ENCODE data around the gene TP53INP2. TPM values are rescaled to one million over a fixed set of nuclear protein-coding genes. Genes with fewer than 3 reads are reported as not detected.
A peak's percentile ranks its signal among the peaks of the same experiment; 100 is the strongest.
"Not testable (repeated sequence)": the region's sequence is repeated elsewhere in the genome, so short reads cannot be mapped to it uniquely, and the experiment has no call there.

Gene TP53INP2
- total RNA-seq (2014; rRNA removed; shearing (Covaris generic)): 3.6 and 4.6 TPM in 2 replicates

GRCh38 chr20:34704177-34705007 is at the start of gene TP53INP2:
TSS of gene TP53INP2 (plus strand) at chr20:34704344. CDS start at chr20:34708740, 4,396 bp downstream.
- in situ Hi-C loops (cut with HindIII; ENCODE audit: low sequenced_read_pairs): no loop called here
- peak; percentile 89 for DNase-seq (ENCODE audit: low spot score)

- DNase-seq (ENCODE audit: low spot score); in situ Hi-C loops (cut with HindIII; ENCODE audit: low sequenced_read_pairs): not testable (repeated sequence)
These were observed 45.5 kb upstream of the TP53INP2 start for GRCh38 chr20:34658654-34659053.

- in situ Hi-C loops (cut with HindIII; ENCODE audit: low sequenced_read_pairs); DNase-seq (ENCODE audit: low spot score): not testable (repeated sequence)
These were observed 42.3 kb upstream of the TP53INP2 start for GRCh38 chr20:34661811-34662210.

- in situ Hi-C loops (cut with HindIII; ENCODE audit: low sequenced_read_pairs): no loop called here
- DNase-seq (ENCODE audit: low spot score): no peak
These were observed 40.8 kb upstream of the TP53INP2 start for GRCh38 chr20:34663213-34663943.

- in situ Hi-C loops (cut with HindIII; ENCODE audit: low sequenced_read_pairs); DNase-seq (ENCODE audit: low spot score): not testable (repeated sequence)
These were observed 39.4 kb upstream of the TP53INP2 start for GRCh38 chr20:34664751-34665150.

- in situ Hi-C loops (cut with HindIII; ENCODE audit: low sequenced_read_pairs): no loop called here
- no peak for DNase-seq (ENCODE audit: low spot score)
These were observed 35.0 kb upstream of the TP53INP2 start for GRCh38 chr20:34669094-34669493.

GRCh38 chr20:34673412-34673811 is 30.7 kb upstream of the TP53INP2 start:
- in situ Hi-C loops (cut with HindIII; ENCODE audit: low sequenced_read_pairs): no loop called here
- no peak for DNase-seq (ENCODE audit: low spot score)

- in situ Hi-C loops (cut with HindIII; ENCODE audit: low sequenced_read_pairs): no loop called here
- no peak for DNase-seq (ENCODE audit: low spot score)
These were observed 28.6 kb upstream of the TP53INP2 start for GRCh38 chr20:34675561-34675960.

- no peak for DNase-seq (ENCODE audit: low spot score)
- in situ Hi-C loops (cut with HindIII; ENCODE audit: low sequenced_read_pairs): no loop called here
These were observed 28.0 kb upstream of the TP53INP2 start for GRCh38 chr20:34675993-34676641.

GRCh38 chr20:34676642-34677373 is 27.3 kb upstream of the TP53INP2 start, which contains the start of gene PIGU:
TSS of gene PIGU (minus strand) at chr20:34677092. CDS start at chr20:34677085, 7 bp downstream.
- DNase-seq (ENCODE audit: low spot score): peak; percentile 95
- in situ Hi-C loops (cut with HindIII; ENCODE audit: low sequenced_read_pairs): no loop called here

GRCh38 chr20:34680586-34681175 is 23.5 kb upstream of the TP53INP2 start:
- in situ Hi-C loops (cut with HindIII; ENCODE audit: low sequenced_read_pairs): no loop called here
- no peak for DNase-seq (ENCODE audit: low spot score)

- no peak for DNase-seq (ENCODE audit: low spot score)
- in situ Hi-C loops (cut with HindIII; ENCODE audit: low sequenced_read_pairs): no loop called here
These were observed 20.5 kb upstream of the TP53INP2 start for GRCh38 chr20:34683667-34684066.

- DNase-seq (ENCODE audit: low spot score): no peak
These were observed 14.7 kb upstream of the TP53INP2 start for GRCh38 chr20:34689486-34689885.

GRCh38 chr20:34691838-34692237 is 12.3 kb upstream of the TP53INP2 start:
- in situ Hi-C loops (cut with HindIII; ENCODE audit: low sequenced_read_pairs): no loop called here
- DNase-seq (ENCODE audit: low spot score): no peak

More at GRCh38 chr20:34689486-34689885, 14.7 kb upstream of the TP53INP2 start:
- in situ Hi-C loops (cut with HindIII; ENCODE audit: low sequenced_read_pairs): no loop called here

- DNase-seq (ENCODE audit: low spot score): no peak
- in situ Hi-C loops (cut with HindIII; ENCODE audit: low sequenced_read_pairs): no loop called here
These were observed 10.7 kb upstream of the TP53INP2 start for GRCh38 chr20:34693414-34693813.

GRCh38 chr20:34701405-34702085 is 2.6 kb upstream of the TP53INP2 start:
- DNase-seq (ENCODE audit: low spot score): no peak
- in situ Hi-C loops (cut with HindIII; ENCODE audit: low sequenced_read_pairs): no loop called here

GRCh38 chr20:34703061-34703423 is 1.1 kb upstream of the TP53INP2 start:
- in situ Hi-C loops (cut with HindIII; ENCODE audit: low sequenced_read_pairs): no loop called here
- no peak for DNase-seq (ENCODE audit: low spot score)
